Spleen (tissue), 11 donors: Measurements from ENCODE around the gene GID8. TPM values are rescaled to one million over a fixed set of nuclear protein-coding genes. Genes with fewer than 3 reads are reported as not detected.
A peak's percentile ranks its signal among the peaks of the same experiment; 100 is the strongest.

Experiments used
- DNase-seq: peaks from one replicate; pipeline ENCODE4 v3.0.0-alpha.2; 2020
- H3K27ac ChIP-seq, 8 donors: fragments of 200-600 bp; sonication (generic) in 7 of 8; 1 replicate in 4 of 8; 2 replicates in 4 of 8; pipeline versions ENCODE4 v1.5.0 to v1.8.0; 2016 to 2021; ENCODE audit warnings: inconsistent platforms in 4 of 8, mild to moderate bottlenecking in 4 of 8, moderate library complexity in 1 of 8
- H3K27me3 ChIP-seq, 7 donors: fragments of 200-600 bp; sonication (generic) in 6 of 7; replicated peaks in 1 of 7; 1 replicate in 4 of 7; 2 replicates in 3 of 7; pipeline versions ENCODE4 v1.5.0 to v1.8.0; 2016 to 2021; ENCODE audit warnings: inconsistent platforms in 3 of 7, mild to moderate bottlenecking in 1 of 7
- H3K36me3 ChIP-seq, 6 donors: fragments of 200-600 bp; sonication (generic) in 5 of 6; 1 replicate in 4 of 6; 2 replicates in 2 of 6; pipeline versions ENCODE4 v1.5.0 to v1.8.0; 2016 to 2021; ENCODE audit warnings: inconsistent platforms in 2 of 6
- H3K4me1 ChIP-seq, 6 donors: fragments of 200-600 bp; sonication (generic) in 5 of 6; 1 replicate in 3 of 6; 2 replicates in 3 of 6; pipeline versions ENCODE4 v1.5.0 to v1.8.0; 2016 to 2021; ENCODE audit warnings: inconsistent platforms in 3 of 6
- H3K4me3 ChIP-seq, 8 donors: fragments of 200-600 bp; sonication (generic) in 7 of 8; 1 replicate in 4 of 8; 2 replicates in 4 of 8; pipeline versions ENCODE4 v1.5.0 to v1.8.0; 2016 to 2021; ENCODE audit warnings: inconsistent platforms in 4 of 8, mild to moderate bottlenecking in 4 of 8, moderate library complexity in 2 of 8
- H3K9me3 ChIP-seq, 8 donors: fragments of 200-600 bp; sonication (generic) in 7 of 8; 1 replicate in 4 of 8; 2 replicates in 4 of 8; pipeline versions ENCODE4 v1.5.0 to v1.8.0; 2016 to 2021; ENCODE audit warnings: inconsistent platforms in 4 of 8
- CTCF ChIP-seq, 11 experiments: fragments of 200-600 bp in 7 of 11; fragments of 450-650 bp in 4 of 11; sonication (generic) in 4 of 11; IDR thresholded peaks in 8 of 11; conservative IDR thresholded peaks in 3 of 11; 1 replicate in 7 of 11; 2 replicates in 4 of 11; pipeline versions ENCODE4 v1.4.0 to v1.8.0; 2016 to 2021; ENCODE audit warnings: antibody characterized with exemption in 11 of 11, inconsistent platforms in 4 of 11, mild to moderate bottlenecking in 1 of 11
- POLR2A ChIP-seq, 3 donors: fragments of 450-650 bp; IDR thresholded peaks; one replicate each; pipeline ENCODE4 v1.5.1; 2017; ENCODE audit warnings: antibody characterized with exemption in 3 of 3, mild to moderate bottlenecking in 1 of 3
- POLR2AphosphoS5 ChIP-seq, 3 donors: sonication (generic); formaldehyde crosslinking; IDR thresholded peaks; one replicate each; pipeline ENCODE4 v1.5.1; 2017; ENCODE audit warnings: antibody characterized with exemption in 3 of 3
- WGBS, 5 donors: extraction: QIAGEN DNeasy Blood & Tissue Kit in 3 of 5; methylation state at CpG; one replicate each; pipeline versions ENCODE4 v1.1.5 to v1.1.7; 2013 to 2018; 5-methylcytosine and 5-hydroxymethylcytosine counted together
- intact Hi-C: fragments of 100-400 bp; cut with DNase I; formaldehyde crosslinking; loops from one replicate; pipeline ENCODE4 v1.15.0; 2023; ENCODE audit warnings: low total_unique reads
- polyA plus RNA-seq, 3 donors: library from polyadenylated mRNA; stranded (reverse); fragments of 200-250 nt; gene quantifications; one replicate each; pipeline ENCODE4 v1.2.1, GENCODE V29; 2013
- total RNA-seq, 7 donors: library from RNA; depleted of rRNA in 3 of 7; stranded (reverse); fragments of >200 nt in 3 of 7; fragmentation: NEBNext Ultra II Directional in 4 of 7; extraction: Animal tissue kit (Norgen Biotek cat#: 25700) in 4 of 7; gene quantifications; one replicate each; pipeline versions ENCODE4 v1.1.0 to v1.2.1, GENCODE V29; 2016 to 2021
- donor health status: healthy with polysubstance abuse.
- donor health status: DM: no; HTN: no; CAD: no; lungs with moderate emphysema.
- donor health status: DM: no; HTN: no; CAD: no.
- donor health status: Bipolar disorder and iron deficiency.
- donor health status: healthy.
- donor health status: DM: no; HTN: no; CAD: no.
- donor health status: DM: yes; HTN: yes; CAD: no.

Gene GID8
- total and polyA plus RNA-seq, 10 donors = 9.7 to 33.3 (median 28.1) TPM

DNA sequence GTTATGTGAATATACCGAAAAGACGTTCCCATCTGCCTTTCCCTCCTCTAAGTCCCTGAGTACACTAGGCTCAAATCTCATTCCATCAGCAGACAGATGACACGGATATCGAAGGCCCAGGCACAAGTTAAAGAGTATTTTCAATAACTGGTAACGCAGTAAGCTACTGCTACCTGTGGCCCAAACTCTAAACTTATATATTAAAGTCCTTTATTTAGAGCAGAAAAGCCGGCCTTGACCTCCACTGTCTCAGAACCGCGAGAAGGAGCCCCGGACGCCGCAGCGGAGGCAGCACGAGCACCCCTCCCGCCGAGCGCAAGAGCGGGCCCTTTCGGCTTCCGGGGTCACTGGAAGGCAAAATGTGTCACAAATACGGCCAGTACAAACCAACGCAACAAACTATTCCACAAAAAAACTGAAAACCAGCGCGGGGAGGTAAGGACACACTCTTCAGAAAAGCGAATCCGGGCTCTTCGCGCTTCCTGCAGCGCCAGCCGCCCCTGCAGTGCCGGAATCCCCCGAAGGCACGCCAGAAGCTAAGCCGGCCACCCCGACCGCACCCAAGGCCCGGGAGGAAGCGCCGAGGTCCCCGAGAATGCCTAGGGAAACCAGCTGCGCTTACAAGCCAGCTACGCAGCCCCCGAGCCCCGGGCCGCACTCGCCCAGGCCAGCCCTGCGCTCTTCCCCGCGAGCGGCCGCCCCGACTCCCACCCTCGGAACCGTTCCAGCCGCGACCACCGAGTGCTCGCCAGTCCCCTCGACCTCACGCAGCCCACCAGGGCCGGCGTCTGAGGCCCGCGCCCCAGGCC is 12.3 kb upstream of the GID8 start:
- Histone ChIP-seq H3K27ac (peak overlapping the region; percentile 95 to 100 (median 98)), H3K4me3 (peak overlapping the region; percentile 83 to 99 (median 92)), H3K4me1 (peaks cover 76 to 93% (median 88%) of the 10 kb centered on the region in 6 donors), H3K9me3 (no peaks in the 10 kb centered on the region), H3K36me3 (no peaks in the 10 kb centered on the region), H3K27me3 (no peaks in the 10 kb centered on the region)
- 0 to 1% (median 0%) methylated on average over 41 to 63 of the region's 63 CpGs for WGBS, 5 donors
- intact Hi-C loops = no loop called here
- peak; percentile 90 for DNase-seq
- peak in 2 of 3 donors; percentile 20 to 69 for TF ChIP-seq POLR2AphosphoS5 (IDR thresholded peaks at IDR 0.05)
- no peak for TF ChIP-seq POLR2A (IDR thresholded peaks at IDR 0.05)

- H3K27me3 ChIP-seq = no peaks in the 10 kb centered on the region
- 2 to 5% (median 3%) methylated on average over 31 to 92 of the region's 92 CpGs for WGBS, 5 donors
- intact Hi-C loops = no loop called here
Measured at GRCh38 chr20:62926229-62927127, 11.5 kb upstream of the GID8 start, which contains the start of gene DIDO1. Gene DIDO1, minus strand, starts transcription at chr20:62926505.

GRCh38 chr20:62927128-62927705 is 10.7 kb upstream of the GID8 start:
- no peaks in the 10 kb centered on the region for H3K9me3 ChIP-seq
- peak; percentile 81 for DNase-seq
- WGBS, 5 donors = 74 to 82% (median 77%) methylated on average over 11 to 12 of the region's 12 CpGs
- TF ChIP-seq POLR2A (IDR thresholded peaks at IDR 0.05) (no peak), CTCF (IDR thresholded peaks at IDR 0.05 in 8 of 11, conservative IDR thresholded peaks at IDR 0.05 in 3 of 11) (no peak), POLR2AphosphoS5 (IDR thresholded peaks at IDR 0.05) (no peak)
- H3K27ac ChIP-seq = peak overlapping the region; percentile 95 to 100 (median 98)
- no peaks in the 10 kb centered on the region for H3K36me3 ChIP-seq
- peak overlapping the region; percentile 83 to 99 (median 92) for H3K4me3 ChIP-seq
- H3K4me1 ChIP-seq = peaks cover 61 to 93% (median 79%) of the 10 kb centered on the region in 6 donors
- no peaks in the 10 kb centered on the region for H3K27me3 ChIP-seq
- intact Hi-C loops = no loop called here

More at GRCh38 chr20:62926229-62927127, 11.5 kb upstream of the GID8 start, which contains the start of gene DIDO1:
- peak; percentile 46 to 98 (median 88) for TF ChIP-seq CTCF (IDR thresholded peaks at IDR 0.05 in 8 of 11, conservative IDR thresholded peaks at IDR 0.05 in 3 of 11)
- peak; percentile 87 to 92 (median 90) for TF ChIP-seq POLR2AphosphoS5 (IDR thresholded peaks at IDR 0.05)
- peak in 1 of 3 donors; percentile 10 for TF ChIP-seq POLR2A (IDR thresholded peaks at IDR 0.05)
- peaks cover 68 to 93% (median 82%) of the 10 kb centered on the region in 6 donors for H3K4me1 ChIP-seq
- H3K9me3 ChIP-seq = no peaks in the 10 kb centered on the region
- DNase-seq = peak; percentile 99
- peak within 1 kb of the TSS; percentile 83 to 99 (median 92) for H3K4me3 ChIP-seq
- H3K27ac ChIP-seq = peak within 1 kb of the TSS; percentile 95 to 100 (median 98)
- H3K36me3 ChIP-seq = no peaks in the 10 kb centered on the region

DNA sequence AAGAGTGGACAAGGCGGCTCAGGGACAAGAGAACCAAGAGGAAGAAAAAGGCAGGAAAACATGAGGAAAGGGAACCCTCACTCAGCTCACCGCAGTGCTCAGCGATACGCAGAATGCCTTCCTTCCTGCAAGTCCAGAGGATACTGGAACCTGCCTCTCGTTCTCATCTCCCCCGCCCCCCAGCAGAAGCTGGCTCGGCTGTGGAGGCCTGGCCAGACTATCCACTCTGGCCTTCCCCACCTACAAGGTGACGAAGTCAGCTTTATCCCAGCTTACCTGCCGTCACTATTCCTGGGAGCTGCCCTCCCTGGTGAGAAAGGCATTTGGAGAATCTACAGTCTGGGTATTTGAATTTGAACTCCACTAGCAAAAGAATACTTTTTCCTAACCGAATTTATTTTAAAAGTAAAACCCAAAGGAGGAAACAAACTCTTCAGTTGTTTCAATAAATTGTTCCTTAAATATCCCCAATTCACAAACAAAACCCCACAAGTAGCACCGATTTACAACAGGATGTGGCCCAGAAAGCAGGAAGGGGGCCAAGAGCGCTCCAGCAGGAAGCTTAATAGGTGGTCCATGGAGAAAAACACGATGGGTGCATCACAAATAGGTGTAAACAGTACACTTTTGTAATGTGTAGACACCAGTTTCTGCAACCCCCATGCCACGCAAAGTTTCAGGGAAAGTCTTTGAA is 9.6 kb upstream of the GID8 start:
- Histone ChIP-seq H3K9me3 (no peaks in the 10 kb centered on the region), H3K4me1 (peaks cover 49 to 93% (median 73%) of the 10 kb centered on the region in 6 donors), H3K27ac (peak overlapping the region; percentile 24 to 100 (median 90)), H3K27me3 (no peaks in the 10 kb centered on the region), H3K4me3 (peak overlapping the region; percentile 58 to 99 (median 64)), H3K36me3 (peaks cover 0 to 11% (median 3%) of the 10 kb centered on the region in 6 donors)
- DNase-seq = peak; percentile 77
- intact Hi-C loops = no loop called here
- 13 to 24% (median 18%) methylated on average over 14 of the region's 14 CpGs for WGBS, 5 donors
- TF ChIP-seq POLR2AphosphoS5 (IDR thresholded peaks at IDR 0.05) (peak in 1 of 3 donors; percentile 40), CTCF (IDR thresholded peaks at IDR 0.05 in 8 of 11, conservative IDR thresholded peaks at IDR 0.05 in 3 of 11) (no peak)
